HG02973 (cell line): ENCODE data around the gene UCN.
"Not testable (repeated sequence)": the region's sequence is repeated elsewhere in the genome, so short reads cannot be mapped to it uniquely, and the experiment has no call there.

ENCODE experiments used
- ATAC-seq: cut with Tn5 transposase; IDR thresholded peaks from one replicate; pipeline ENCODE4 v1.9.1; 2021; ENCODE audit warnings: moderate library complexity; ENCODE audit not compliant: unreplicated experiment

The UCN gene

GRCh38 chr2:27308359-27308881, at the start of gene UCN:
Gene UCN (minus strand): TSS chr2:27308445. CDS start chr2:27307895, 550 bp downstream.
- no peak for ATAC-seq

- peak; percentile 68 for ATAC-seq
Observed at GRCh38 chr2:27356382-27357181, 48.3 kb upstream of the UCN start, which contains the start of gene GTF3C2. Gene GTF3C2 (minus strand): TSS chr2:27356764. CDS start chr2:27343554, 13,210 bp downstream.

- ATAC-seq, result peak; percentile 28
Observed at GRCh38 chr2:27356056-27356381, 47.8 kb upstream of the UCN start.

- ATAC-seq, result no peak
Observed at GRCh38 chr2:27354597-27354927, 46.3 kb upstream of the UCN start.

- ATAC-seq, result no peak
Observed at GRCh38 chr2:27353762-27354596, 45.7 kb upstream of the UCN start.

GRCh38 chr2:27353386-27353761, 45.1 kb upstream of the UCN start:
- ATAC-seq, result not testable (repeated sequence)

- no peak for ATAC-seq
Observed at GRCh38 chr2:27351802-27352598, 43.8 kb upstream of the UCN start.

GRCh38 chr2:27350106-27350693, 42.0 kb upstream of the UCN start:
- no peak for ATAC-seq

GRCh38 chr2:27347641-27348040, 39.4 kb upstream of the UCN start:
- no peak for ATAC-seq

GRCh38 chr2:27336173-27336572, 27.9 kb upstream of the UCN start:
- no peak for ATAC-seq

GRCh38 chr2:27335311-27335710, 27.1 kb upstream of the UCN start:
- ATAC-seq, result no peak

GRCh38 chr2:27324720-27325119, 16.5 kb upstream of the UCN start:
- no peak for ATAC-seq

GRCh38 chr2:27323596-27324285, 15.5 kb upstream of the UCN start:
- ATAC-seq, result no peak

GRCh38 chr2:27322766-27323595, 14.7 kb upstream of the UCN start, which contains the start of gene MPV17:
Gene MPV17 (minus strand): TSS chr2:27323097. CDS start chr2:27322517, 580 bp downstream.
- ATAC-seq, result peak; percentile 86

GRCh38 chr2:27322301-27322765, 14.1 kb upstream of the UCN start:
- no peak for ATAC-seq

GRCh38 chr2:27320958-27321543, 12.8 kb upstream of the UCN start:
- no peak for ATAC-seq

GRCh38 chr2:27319839-27320238, 11.6 kb upstream of the UCN start:
- ATAC-seq, result not testable (repeated sequence)

- no peak for ATAC-seq
Observed at GRCh38 chr2:27316655-27317412, 8.6 kb upstream of the UCN start.
